B cell (primary cell): ENCODE measurements around the gene CCDC160. TPM values are rescaled to one million over a fixed set of nuclear protein-coding genes. Genes with fewer than 3 reads are reported as not detected.

ENCODE experiments used
- ATAC-seq: fragments of 200-7000 bp; cut with Tn5 transposase; one replicate; pipeline ENCODE4 v1.10.0; 2021; ENCODE audit warnings: low read depth, mild to moderate bottlenecking, moderate number of reproducible peaks, moderate library complexity
- CTCF ChIA-PET: fragments of 350-600 bp; sonication (Branson Sonifier 250); formaldehyde crosslinking; loops from one replicate; lab custom pipeline; 2021; ENCODE audit warnings: antibody characterized with exemption, inconsistent platforms; lab: Charles Lee
- POLR2A ChIA-PET: fragments of 350-600 bp; sonication (Branson Sonifier 250); formaldehyde crosslinking; loops from one replicate; lab custom pipeline; 2021; ENCODE audit warnings: antibody characterized with exemption; lab: Charles Lee
- DNase-seq: peaks from one replicate; pipeline ENCODE4 v3.0.0; 2013
- H2AFZ ChIP-seq: 2 replicates; pipeline ENCODE4 v1.6.1; 2012; ENCODE audit warnings: mild to moderate bottlenecking, low read depth, low read length; ENCODE audit not compliant: insufficient read depth, poor library complexity, severe bottlenecking
- H3K27ac ChIP-seq, 2 donors: 1 replicate in 1 of 2; 2 replicates in 1 of 2; pipeline ENCODE4 v1.5.1; 2012 to 2013; ENCODE audit warnings: low read length in 2 of 2, mild to moderate bottlenecking in 2 of 2, moderate library complexity in 1 of 2
- H3K27me3 ChIP-seq, 4 experiments: fragments of 200-600 bp in 1 of 4; sonication (generic) in 1 of 4; replicated peaks in 1 of 4; 1 replicate in 2 of 4; 2 replicates in 2 of 4; pipeline versions ENCODE4 v1.6.1 to v1.7.0; 2013 to 2016; ENCODE audit warnings: low read length in 3 of 4, mild to moderate bottlenecking in 2 of 4, mixed read lengths in 1 of 4, moderate library complexity in 1 of 4; ENCODE audit not compliant: insufficient read depth in 4 of 4, control insufficient read depth in 3 of 4; ENCODE audit errors: control extremely low read depth in 1 of 4
- H3K36me3 ChIP-seq, 2 experiments: replicated peaks in 1 of 2; 1 replicate in 1 of 2; 2 replicates in 1 of 2; pipeline versions ENCODE4 v1.6.1 to v1.7.1; 2013; ENCODE audit warnings: low read length in 1 of 2; ENCODE audit not compliant: insufficient read depth in 2 of 2, control insufficient read depth in 1 of 2; ENCODE audit errors: control extremely low read depth in 1 of 2, extremely low read depth in 1 of 2
- H3K4me1 ChIP-seq, 2 donors: fragments of 200-600 bp in 1 of 2; sonication (generic) in 1 of 2; 1 replicate in 1 of 2; 2 replicates in 1 of 2; pipeline versions ENCODE4 v1.5.1 to v1.6.1; 2013 to 2017; ENCODE audit warnings: low read length in 2 of 2; ENCODE audit not compliant: control insufficient read depth in 2 of 2, insufficient read depth in 2 of 2
- H3K4me2 ChIP-seq: replicated peaks from 2 replicates; pipeline ENCODE3; 2012; ENCODE audit warnings: mild to moderate bottlenecking, low read depth, low read length; ENCODE audit not compliant: poor library complexity, severe bottlenecking
- H3K4me3 ChIP-seq, 5 experiments: fragments of 200-600 bp in 1 of 5; sonication (generic) in 1 of 5; 1 replicate in 3 of 5; 2 replicates in 2 of 5; pipeline versions ENCODE4 v1.5.1 to v1.7.0; 2011 to 2016; ENCODE audit warnings: low read length in 4 of 5, mild to moderate bottlenecking in 4 of 5, low read depth in 2 of 5, control low read depth in 1 of 5, moderate library complexity in 1 of 5; ENCODE audit not compliant: insufficient read depth in 1 of 5; ENCODE audit errors: control extremely low read depth in 1 of 5, extremely low read depth in 1 of 5
- H3K79me2 ChIP-seq: fragments of 200-600 bp; sonication (generic); one replicate; pipeline ENCODE4 v1.6.0; 2016; ENCODE audit warnings: low read length; ENCODE audit not compliant: control insufficient read depth, insufficient read depth
- H3K9ac ChIP-seq: fragments of 200-600 bp; sonication (generic); 2 replicates; pipeline ENCODE4 v1.6.1; 2017; ENCODE audit warnings: mild to moderate bottlenecking, low read length, moderate library complexity
- H3K9me3 ChIP-seq, 3 donors: one replicate each; pipeline versions ENCODE4 v1.6.1 to v1.7.1; 2013; ENCODE audit warnings: low read length in 2 of 3; ENCODE audit not compliant: control insufficient read depth in 2 of 3, insufficient read depth in 1 of 3; ENCODE audit errors: control extremely low read depth in 1 of 3
- H4K20me1 ChIP-seq: 2 replicates; pipeline ENCODE4 v1.6.0; 2012; ENCODE audit warnings: mild to moderate bottlenecking, low read length; ENCODE audit not compliant: insufficient read depth, control insufficient read depth, poor library complexity, severe bottlenecking
- H3K27ac Mint-ChIP-seq: one replicate; pipeline ENCODE4 v1.8.0; 2021; ENCODE audit warnings: mixed read lengths
- H3K27me3 Mint-ChIP-seq: one replicate; pipeline ENCODE4 v1.8.0; 2021; ENCODE audit warnings: mixed read lengths
- H3K4me1 Mint-ChIP-seq: one replicate; pipeline ENCODE4 v1.8.0; 2021; ENCODE audit warnings: mixed read lengths
- H3K4me3 Mint-ChIP-seq: one replicate; pipeline ENCODE4 v1.8.0; 2021; ENCODE audit warnings: mixed read lengths
- H3K9me3 Mint-ChIP-seq: one replicate; pipeline ENCODE4 v1.8.0; 2022; ENCODE audit warnings: mixed read lengths; ENCODE audit not compliant: insufficient read depth
- EZH2 ChIP-seq: IDR thresholded peaks from 2 replicates; pipeline ENCODE4 v1.6.1; 2012; ENCODE audit warnings: borderline replicate concordance, low read depth, mild to moderate bottlenecking, moderate library complexity, low read length; ENCODE audit not compliant: insufficient read depth, poor library complexity, severe bottlenecking
- WGBS: methylation state at CpG from one replicate; pipeline ENCODE4 v1.1.5; 2013; ENCODE audit warnings: missing lambda C conversion rate; ENCODE audit not compliant: insufficient coverage; 5-methylcytosine and 5-hydroxymethylcytosine counted together
- intact Hi-C: fragments of 100-400 bp; cut with micrococcal nuclease; formaldehyde crosslinking; loops from one replicate; pipeline ENCODE4 v1.10.0; 2022
- polyA plus RNA-seq: library from polyadenylated mRNA; depleted of rRNA; stranded (reverse); fragments of >200 nt; gene quantifications from 2 replicates; pipeline ENCODE4 v1.2.3, GENCODE V29; 2012
- total RNA-seq, 2 donors: library from RNA; stranded (reverse); fragments of 120-200 nt in 1 of 2; gene quantifications; 1 replicate in 1 of 2; 2 replicates in 1 of 2; pipeline versions ENCODE4 v1.2.3 to v1.2.4, GENCODE V29; 2013 to 2022
- TF ChIP-seq, protein P1 (sequence below): fragments of 200-600 bp; IDR thresholded peaks from one replicate; pipeline ENCODE4 v1.8.0; 2022; ENCODE audit warnings: antibody characterized with exemption, mild to moderate bottlenecking

The CCDC160 gene
- total and polyA plus RNA-seq, 2 donors (not counting 1 experiment from before 2014, with no cell fraction given): not detected

DNA sequence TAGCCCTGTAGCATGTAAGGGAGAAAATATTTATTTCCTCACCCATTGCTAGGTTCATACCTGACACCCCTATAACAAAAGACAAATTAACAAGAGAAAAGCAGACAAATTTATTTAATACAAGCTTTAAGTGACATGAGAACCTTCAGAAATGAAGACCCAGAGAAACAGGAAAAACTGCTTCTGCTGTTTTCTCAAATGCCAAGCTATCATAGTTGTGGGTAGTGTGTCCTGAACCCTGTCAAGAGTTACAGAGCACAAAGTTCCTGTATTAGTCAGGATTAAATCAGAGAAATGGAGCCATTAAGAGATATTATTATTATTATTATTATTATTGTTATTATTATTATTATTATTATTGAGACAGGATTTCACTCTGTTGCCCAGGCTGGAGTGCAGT, 17.5 kb downstream of the CCDC160 start:
- ChIA-PET CTCF (interaction anchor here (0.8 to 1.1 kb wide), 3 partner anchors 113 to 462 kb away, joined by 3 to 4 read pairs (median 3); no protein-coding TSS in a partner anchor), POLR2A (no interaction called here)
- Histone ChIP-seq H3K4me1 (no peaks in the 10 kb centered on the region), H3K27ac (no peak overlapping the region), H3K4me3 (no peak overlapping the region), H3K4me2 (no peak overlapping the region), H3K9ac (no peak overlapping the region), H3K27me3 (no peaks in the 10 kb centered on the region), H3K79me2 (no peaks in the 10 kb centered on the region), H3K9me3 (no peaks in the 10 kb centered on the region), H3K36me3 (no peaks in the 10 kb centered on the region), H4K20me1 (no peaks in the 10 kb centered on the region), H2AFZ (no peak overlapping the region)
- no peak for TF ChIP-seq EZH2
- TF ChIP-seq, protein P1, sequence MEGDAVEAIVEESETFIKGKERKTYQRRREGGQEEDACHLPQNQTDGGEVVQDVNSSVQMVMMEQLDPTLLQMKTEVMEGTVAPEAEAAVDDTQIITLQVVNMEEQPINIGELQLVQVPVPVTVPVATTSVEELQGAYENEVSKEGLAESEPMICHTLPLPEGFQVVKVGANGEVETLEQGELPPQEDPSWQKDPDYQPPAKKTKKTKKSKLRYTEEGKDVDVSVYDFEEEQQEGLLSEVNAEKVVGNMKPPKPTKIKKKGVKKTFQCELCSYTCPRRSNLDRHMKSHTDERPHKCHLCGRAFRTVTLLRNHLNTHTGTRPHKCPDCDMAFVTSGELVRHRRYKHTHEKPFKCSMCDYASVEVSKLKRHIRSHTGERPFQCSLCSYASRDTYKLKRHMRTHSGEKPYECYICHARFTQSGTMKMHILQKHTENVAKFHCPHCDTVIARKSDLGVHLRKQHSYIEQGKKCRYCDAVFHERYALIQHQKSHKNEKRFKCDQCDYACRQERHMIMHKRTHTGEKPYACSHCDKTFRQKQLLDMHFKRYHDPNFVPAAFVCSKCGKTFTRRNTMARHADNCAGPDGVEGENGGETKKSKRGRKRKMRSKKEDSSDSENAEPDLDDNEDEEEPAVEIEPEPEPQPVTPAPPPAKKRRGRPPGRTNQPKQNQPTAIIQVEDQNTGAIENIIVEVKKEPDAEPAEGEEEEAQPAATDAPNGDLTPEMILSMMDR: no peak
- no peak overlapping the region for H3K27ac Mint-ChIP-seq
- DNase-seq: no peak
- no peak overlapping the region for H3K4me3 Mint-ChIP-seq
- intact Hi-C loops: loop anchor here (10.0 kb wide), 1 partner anchor 460 kb away; no protein-coding TSS in a partner anchor
- no peaks in the 10 kb centered on the region for H3K9me3 Mint-ChIP-seq
- no peaks in the 10 kb centered on the region for H3K27me3 Mint-ChIP-seq
- no peak for ATAC-seq
- no peaks in the 10 kb centered on the region for H3K4me1 Mint-ChIP-seq

DNA sequence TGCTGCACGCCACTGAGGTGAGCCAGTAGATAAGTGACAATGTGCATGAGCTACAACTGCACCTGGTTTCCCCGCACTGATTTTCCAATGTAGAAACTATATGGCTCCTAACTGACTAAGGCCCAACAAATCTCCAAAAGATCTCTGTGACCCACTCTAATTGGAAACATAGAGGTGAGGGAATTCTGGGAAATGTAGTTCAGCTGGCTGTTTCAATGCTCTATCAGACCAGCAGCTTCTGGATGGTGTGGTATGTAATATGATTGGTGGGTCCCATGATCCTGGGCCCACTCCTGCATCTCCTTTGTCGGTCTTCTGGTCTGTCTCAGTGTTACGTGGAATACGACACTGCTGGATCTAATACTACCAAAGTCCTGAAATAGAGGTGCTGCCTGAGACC, 18.6 kb downstream of the CCDC160 start:
- no peaks in the 10 kb centered on the region for H3K9me3 ChIP-seq
- H3K9ac ChIP-seq: no peak overlapping the region
- no peaks in the 10 kb centered on the region for H3K27me3 Mint-ChIP-seq
- ChIA-PET POLR2A (no interaction called here), CTCF (interaction anchor here (0.7 kb wide), 1 partner anchor 141 kb away, joined by 3 read pairs; no protein-coding TSS in a partner anchor)
- no peaks in the 10 kb centered on the region for H3K27me3 ChIP-seq
- no peaks in the 10 kb centered on the region for H3K4me1 ChIP-seq
- H4K20me1 ChIP-seq: no peaks in the 10 kb centered on the region
- H3K27ac ChIP-seq: no peak overlapping the region
- ATAC-seq (no peak), DNase-seq (no peak)
- no peak overlapping the region for H3K4me3 ChIP-seq
- H3K9me3 Mint-ChIP-seq: no peaks in the 10 kb centered on the region
- H3K4me1 Mint-ChIP-seq: no peaks in the 10 kb centered on the region
- no peak overlapping the region for H3K4me3 Mint-ChIP-seq
- H3K27ac Mint-ChIP-seq: no peak overlapping the region
- no peaks in the 10 kb centered on the region for H3K79me2 ChIP-seq
- no peaks in the 10 kb centered on the region for H3K36me3 ChIP-seq
- no peak overlapping the region for H2AFZ ChIP-seq
- intact Hi-C loops: loop anchor here (10.0 kb wide), 1 partner anchor 461 kb away; no protein-coding TSS in a partner anchor
- TF ChIP-seq, protein P1: no peak
- no peak for TF ChIP-seq EZH2
- no CpG with 5 or more reads among the region's 5 CpGs for WGBS
- no peak overlapping the region for H3K4me2 ChIP-seq
